CD4-positive, alpha-beta T cell treated with Interleukin-12 subunit alpha and Interleukin-12 subunit beta, for 1 hour (primary cell): ENCODE data around the gene PSTPIP1.

ENCODE experiments used
- DNase-seq: peaks from one replicate; pipeline ENCODE4 v3.0.0-alpha.2; 2020

PSTPIP1 gene

DNA sequence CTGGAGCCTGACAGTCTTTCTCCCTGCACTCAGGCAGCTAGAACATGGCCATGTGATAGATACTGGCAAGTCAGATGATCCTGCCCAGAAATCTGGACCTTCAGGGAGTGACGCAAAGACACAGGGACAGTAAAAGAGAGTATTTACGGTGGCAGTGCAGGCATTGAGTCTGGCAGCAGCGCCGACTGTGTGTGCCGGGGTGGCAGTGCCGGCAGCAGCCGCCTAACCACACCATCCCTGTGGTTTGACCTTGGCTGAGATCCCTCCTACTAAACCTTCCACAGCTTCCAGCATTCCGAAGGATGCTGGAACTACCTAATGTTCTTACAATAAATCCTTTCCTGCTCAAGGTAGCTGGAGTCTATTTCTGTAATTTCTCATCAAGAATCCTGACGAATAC lies 80.6 kb downstream of the PSTPIP1 start:
- no peak for DNase-seq

- DNase-seq: no peak
Observed at GRCh38 chr15:77076323-77076915, 81.5 kb downstream of the PSTPIP1 start.

- no peak for DNase-seq
Observed at GRCh38 chr15:77081971-77082370, 87.0 kb downstream of the PSTPIP1 start.

DNA sequence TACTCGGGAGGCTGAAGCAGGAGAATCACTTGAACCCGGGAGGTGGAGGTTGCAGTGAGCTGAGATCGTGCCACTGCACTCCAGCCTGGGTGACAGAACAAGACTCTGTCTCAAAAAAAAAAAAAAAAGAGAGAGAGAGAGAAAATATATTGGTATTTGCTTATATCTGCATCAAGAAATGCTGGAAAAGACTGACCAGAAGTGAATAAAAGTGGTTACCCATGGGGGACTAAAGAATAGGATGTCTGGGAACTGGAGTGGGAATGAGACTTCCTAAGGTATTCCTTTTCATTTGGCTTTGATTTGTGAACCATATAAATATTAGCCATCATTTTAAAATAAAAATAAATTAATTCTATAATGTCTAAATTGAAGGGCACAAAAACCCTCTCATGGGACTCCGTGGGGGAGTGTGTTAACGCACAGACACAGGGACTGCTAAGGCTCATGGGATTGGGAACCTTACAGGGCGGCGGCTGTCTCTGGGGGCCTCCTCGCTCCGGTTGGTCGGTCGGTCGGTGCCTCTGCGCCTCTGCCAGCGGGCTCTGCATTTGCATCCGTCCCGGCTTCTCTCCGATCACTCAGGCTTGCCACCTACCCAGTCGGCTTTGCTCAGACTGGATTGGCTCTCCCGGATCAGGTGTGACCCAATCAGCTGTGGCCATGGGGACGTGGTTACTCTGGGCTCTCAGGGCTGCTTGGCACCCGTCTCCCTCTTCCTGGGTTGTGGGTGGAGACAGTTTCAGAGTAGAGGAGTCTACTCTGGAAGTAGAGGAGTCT lies 88.6 kb downstream of the PSTPIP1 start:
- peak; percentile 62 for DNase-seq

DNA sequence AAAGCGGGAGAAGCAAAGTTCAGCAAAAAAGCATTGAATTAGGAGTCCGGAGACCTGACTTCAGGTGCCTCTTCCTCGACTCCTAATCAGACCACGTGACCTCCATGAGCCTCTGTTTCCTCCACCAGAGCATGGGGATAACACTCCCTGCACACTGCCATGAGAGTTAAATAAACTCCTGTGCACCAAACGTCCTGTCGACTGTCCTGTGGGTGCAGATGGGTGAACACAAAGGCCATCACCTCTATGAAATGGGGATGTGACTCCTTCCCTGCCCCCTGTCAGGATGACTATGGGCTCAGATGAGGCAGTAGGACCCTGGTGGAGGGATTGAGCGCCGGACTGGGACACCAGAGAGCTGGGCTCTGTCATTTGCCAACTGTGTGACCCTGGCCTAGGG lies 89.5 kb downstream of the PSTPIP1 start:
- no peak for DNase-seq

DNA sequence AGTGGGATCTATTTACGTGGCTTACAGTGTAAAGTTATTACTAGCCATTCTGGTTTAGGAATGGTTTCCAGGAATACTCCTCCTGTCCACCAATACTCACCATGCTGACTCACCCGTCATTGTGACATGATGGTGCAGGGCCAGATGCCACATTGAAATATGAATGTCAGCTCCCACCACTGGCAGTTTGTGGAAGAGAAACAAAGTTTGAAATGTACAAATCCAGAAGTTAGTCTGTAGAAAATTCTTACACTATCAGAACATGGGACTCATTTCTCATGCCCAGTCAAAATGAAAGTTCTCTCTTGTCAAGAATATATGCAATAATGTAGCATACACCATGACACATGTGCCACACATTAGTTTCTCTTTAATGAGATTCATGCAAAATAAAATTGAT lies 90.4 kb downstream of the PSTPIP1 start:
- no peak for DNase-seq
